HEK293 (cell line): Measurements from ENCODE around the gene FSHR.

Experiments used
- ZBTB20 ChIP-seq: fragments of 450-650 bp; formaldehyde crosslinking; IDR thresholded peaks from 2 replicates; pipeline ENCODE4 v1.5.1; 2016; ENCODE audit warnings: missing biosample characterization, missing genetic modification characterization
- ZBTB26 ChIP-seq: fragments of 450-650 bp; formaldehyde crosslinking; optimal IDR thresholded peaks from 2 replicates; pipeline ENCODE3; 2016; ENCODE audit warnings: missing biosample characterization, mild to moderate bottlenecking, missing genetic modification characterization
- ZFP3 ChIP-seq: fragments of 450-650 bp; formaldehyde crosslinking; IDR thresholded peaks from 2 replicates; pipeline ENCODE4 v1.5.1; 2016; ENCODE audit warnings: low read depth, missing biosample characterization, missing genetic modification characterization
- ZIC2 ChIP-seq: fragments of 450-650 bp; formaldehyde crosslinking; IDR thresholded peaks from 2 replicates; pipeline ENCODE4 v1.5.1; 2016; ENCODE audit warnings: missing biosample characterization, missing genetic modification characterization
- ZNF175 ChIP-seq: fragments of 450-650 bp; formaldehyde crosslinking; IDR thresholded peaks from 2 replicates; pipeline ENCODE4 v1.5.1; 2016; ENCODE audit warnings: missing biosample characterization, missing genetic modification characterization
- ZNF214 ChIP-seq: fragments of 450-650 bp; formaldehyde crosslinking; IDR thresholded peaks from 2 replicates; pipeline ENCODE4 v1.5.1; 2017; ENCODE audit warnings: missing biosample characterization, mild to moderate bottlenecking, missing genetic modification characterization, borderline replicate concordance
- ZNF23 ChIP-seq: fragments of 450-650 bp; formaldehyde crosslinking; IDR thresholded peaks from 2 replicates; pipeline ENCODE4 v1.5.1; 2016; ENCODE audit warnings: missing biosample characterization, missing genetic modification characterization, borderline replicate concordance
- ZNF398 ChIP-seq: fragments of 450-650 bp; formaldehyde crosslinking; IDR thresholded peaks from 2 replicates; pipeline ENCODE4 v1.5.1; 2017; ENCODE audit warnings: missing biosample characterization, missing genetic modification characterization
- ZNF660 ChIP-seq: fragments of 450-650 bp; IDR thresholded peaks from 2 replicates; pipeline ENCODE4 v1.5.1; 2018; ENCODE audit warnings: missing biosample characterization, mild to moderate bottlenecking, missing genetic modification characterization
- ZSCAN5A ChIP-seq: fragments of 450-650 bp; formaldehyde crosslinking; IDR thresholded peaks from 2 replicates; pipeline ENCODE4 v1.5.1; 2016; ENCODE audit warnings: missing biosample characterization, missing genetic modification characterization
- TF ChIP-seq, protein P1 (sequence below): fragments of 450-650 bp; formaldehyde crosslinking; IDR thresholded peaks from 2 replicates; pipeline ENCODE4 v1.5.1; 2016; ENCODE audit warnings: missing biosample characterization, missing genetic modification characterization
- TF ChIP-seq, protein P2 (sequence below): fragments of 450-650 bp; formaldehyde crosslinking; IDR thresholded peaks from 2 replicates; pipeline ENCODE4 v1.5.1; 2016; ENCODE audit warnings: missing biosample characterization, missing genetic modification characterization
- TF ChIP-seq, protein P3 (sequence below): fragments of 450-650 bp; formaldehyde crosslinking; IDR thresholded peaks from 2 replicates; pipeline ENCODE4 v1.5.1; 2016; ENCODE audit warnings: missing biosample characterization, missing genetic modification characterization

DNA sequence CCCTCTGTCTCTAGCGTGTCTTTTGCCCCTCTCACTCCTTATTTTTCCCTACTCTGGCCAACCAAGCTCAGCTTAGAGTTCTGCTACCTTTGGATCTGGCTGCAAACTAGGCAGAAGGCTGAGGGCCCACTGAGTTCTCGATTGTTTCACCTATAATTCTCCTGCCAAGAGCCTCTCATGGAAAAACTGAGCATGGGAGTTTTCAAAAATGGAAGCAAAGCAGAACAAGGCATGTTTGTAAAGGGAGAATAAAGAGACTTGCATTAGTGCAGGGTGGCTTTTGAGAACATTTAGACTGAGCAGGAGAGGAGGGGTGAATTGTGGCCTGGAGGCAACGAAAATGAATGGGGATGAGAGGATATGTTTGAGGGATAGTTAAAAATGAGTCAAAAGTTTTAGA is 45.9 kb downstream of the FSHR start:
- TF ChIP-seq, protein P1, sequence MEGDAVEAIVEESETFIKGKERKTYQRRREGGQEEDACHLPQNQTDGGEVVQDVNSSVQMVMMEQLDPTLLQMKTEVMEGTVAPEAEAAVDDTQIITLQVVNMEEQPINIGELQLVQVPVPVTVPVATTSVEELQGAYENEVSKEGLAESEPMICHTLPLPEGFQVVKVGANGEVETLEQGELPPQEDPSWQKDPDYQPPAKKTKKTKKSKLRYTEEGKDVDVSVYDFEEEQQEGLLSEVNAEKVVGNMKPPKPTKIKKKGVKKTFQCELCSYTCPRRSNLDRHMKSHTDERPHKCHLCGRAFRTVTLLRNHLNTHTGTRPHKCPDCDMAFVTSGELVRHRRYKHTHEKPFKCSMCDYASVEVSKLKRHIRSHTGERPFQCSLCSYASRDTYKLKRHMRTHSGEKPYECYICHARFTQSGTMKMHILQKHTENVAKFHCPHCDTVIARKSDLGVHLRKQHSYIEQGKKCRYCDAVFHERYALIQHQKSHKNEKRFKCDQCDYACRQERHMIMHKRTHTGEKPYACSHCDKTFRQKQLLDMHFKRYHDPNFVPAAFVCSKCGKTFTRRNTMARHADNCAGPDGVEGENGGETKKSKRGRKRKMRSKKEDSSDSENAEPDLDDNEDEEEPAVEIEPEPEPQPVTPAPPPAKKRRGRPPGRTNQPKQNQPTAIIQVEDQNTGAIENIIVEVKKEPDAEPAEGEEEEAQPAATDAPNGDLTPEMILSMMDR (tag by site-specific recombination) = no peak
- TF ChIP-seq, protein P2, sequence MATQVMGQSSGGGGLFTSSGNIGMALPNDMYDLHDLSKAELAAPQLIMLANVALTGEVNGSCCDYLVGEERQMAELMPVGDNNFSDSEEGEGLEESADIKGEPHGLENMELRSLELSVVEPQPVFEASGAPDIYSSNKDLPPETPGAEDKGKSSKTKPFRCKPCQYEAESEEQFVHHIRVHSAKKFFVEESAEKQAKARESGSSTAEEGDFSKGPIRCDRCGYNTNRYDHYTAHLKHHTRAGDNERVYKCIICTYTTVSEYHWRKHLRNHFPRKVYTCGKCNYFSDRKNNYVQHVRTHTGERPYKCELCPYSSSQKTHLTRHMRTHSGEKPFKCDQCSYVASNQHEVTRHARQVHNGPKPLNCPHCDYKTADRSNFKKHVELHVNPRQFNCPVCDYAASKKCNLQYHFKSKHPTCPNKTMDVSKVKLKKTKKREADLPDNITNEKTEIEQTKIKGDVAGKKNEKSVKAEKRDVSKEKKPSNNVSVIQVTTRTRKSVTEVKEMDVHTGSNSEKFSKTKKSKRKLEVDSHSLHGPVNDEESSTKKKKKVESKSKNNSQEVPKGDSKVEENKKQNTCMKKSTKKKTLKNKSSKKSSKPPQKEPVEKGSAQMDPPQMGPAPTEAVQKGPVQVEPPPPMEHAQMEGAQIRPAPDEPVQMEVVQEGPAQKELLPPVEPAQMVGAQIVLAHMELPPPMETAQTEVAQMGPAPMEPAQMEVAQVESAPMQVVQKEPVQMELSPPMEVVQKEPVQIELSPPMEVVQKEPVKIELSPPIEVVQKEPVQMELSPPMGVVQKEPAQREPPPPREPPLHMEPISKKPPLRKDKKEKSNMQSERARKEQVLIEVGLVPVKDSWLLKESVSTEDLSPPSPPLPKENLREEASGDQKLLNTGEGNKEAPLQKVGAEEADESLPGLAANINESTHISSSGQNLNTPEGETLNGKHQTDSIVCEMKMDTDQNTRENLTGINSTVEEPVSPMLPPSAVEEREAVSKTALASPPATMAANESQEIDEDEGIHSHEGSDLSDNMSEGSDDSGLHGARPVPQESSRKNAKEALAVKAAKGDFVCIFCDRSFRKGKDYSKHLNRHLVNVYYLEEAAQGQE (tag by site-specific recombination) = no peak
- TF ChIP-seq ZIC2 (no peak), ZNF175 (no peak), ZFP3 (tag by site-specific recombination) (no peak), ZSCAN5A (tag by site-specific recombination) (no peak), ZBTB26 (tag by site-specific recombination) (no peak), ZNF214 (no peak), ZNF398 (tag by site-specific recombination) (no peak), ZNF23 (tag by site-specific recombination) (no peak), ZNF660 (tag by site-specific recombination) (no peak), ZBTB20 (tag by site-specific recombination) (no peak)
- TF ChIP-seq, protein P3, sequence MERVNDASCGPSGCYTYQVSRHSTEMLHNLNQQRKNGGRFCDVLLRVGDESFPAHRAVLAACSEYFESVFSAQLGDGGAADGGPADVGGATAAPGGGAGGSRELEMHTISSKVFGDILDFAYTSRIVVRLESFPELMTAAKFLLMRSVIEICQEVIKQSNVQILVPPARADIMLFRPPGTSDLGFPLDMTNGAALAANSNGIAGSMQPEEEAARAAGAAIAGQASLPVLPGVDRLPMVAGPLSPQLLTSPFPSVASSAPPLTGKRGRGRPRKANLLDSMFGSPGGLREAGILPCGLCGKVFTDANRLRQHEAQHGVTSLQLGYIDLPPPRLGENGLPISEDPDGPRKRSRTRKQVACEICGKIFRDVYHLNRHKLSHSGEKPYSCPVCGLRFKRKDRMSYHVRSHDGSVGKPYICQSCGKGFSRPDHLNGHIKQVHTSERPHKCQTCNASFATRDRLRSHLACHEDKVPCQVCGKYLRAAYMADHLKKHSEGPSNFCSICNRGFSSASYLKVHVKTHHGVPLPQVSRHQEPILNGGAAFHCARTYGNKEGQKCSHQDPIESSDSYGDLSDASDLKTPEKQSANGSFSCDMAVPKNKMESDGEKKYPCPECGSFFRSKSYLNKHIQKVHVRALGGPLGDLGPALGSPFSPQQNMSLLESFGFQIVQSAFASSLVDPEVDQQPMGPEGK (tag by site-specific recombination) = no peak
